Right lobe of liver (tissue), 4 donors: ENCODE results near the gene MACF1.

Experiments
- CTCF ChIP-seq, 4 donors: fragments of 200-600 bp in 3 of 4; fragments of 450-650 bp in 1 of 4; IDR thresholded peaks; one replicate each; pipeline versions ENCODE4 v1.5.1 to v1.8.0; 2016 to 2022; ENCODE audit warnings: antibody characterized with exemption in 4 of 4, mild to moderate bottlenecking in 2 of 4
- POLR2A ChIP-seq: fragments of 450-650 bp; IDR thresholded peaks from one replicate; pipeline ENCODE4 v1.6.1; 2017; ENCODE audit warnings: antibody characterized with exemption, mild to moderate bottlenecking
- donor health status: DM: no; HTN: no; CAD: no.
- donor health status: DM: no; HTN: no; CAD: no.
- donor health status: DM: no; HTN: yes; CAD: no.

DNA sequence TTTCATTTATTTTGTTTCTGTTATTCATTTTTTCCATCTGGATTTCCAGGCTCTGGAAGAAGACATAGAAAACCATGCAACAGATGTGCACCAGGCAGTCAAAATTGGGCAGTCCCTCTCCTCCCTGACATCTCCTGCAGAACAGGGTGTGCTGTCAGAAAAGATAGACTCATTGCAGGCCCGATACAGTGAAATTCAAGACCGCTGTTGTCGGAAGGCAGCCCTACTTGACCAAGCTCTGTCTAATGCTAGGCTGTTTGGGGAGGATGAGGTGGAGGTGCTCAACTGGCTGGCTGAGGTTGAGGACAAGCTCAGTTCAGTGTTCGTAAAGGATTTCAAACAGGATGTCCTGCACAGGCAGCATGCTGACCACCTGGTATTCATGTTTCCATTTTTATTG, 223.4 kb downstream of the MACF1 start:
- TF ChIP-seq POLR2A (no peak), CTCF (IDR thresholded peaks at IDR 0.05) (no peak)
